Measurements from ENCODE around the gene PRCD. TPM values are rescaled to one million over a fixed set of nuclear protein-coding genes. Genes with fewer than 3 reads are reported as not detected.

Gene PRCD
- total and polyA plus RNA-seq, 2 donors (not counting 1 experiment from before 2014, with no cell fraction given) = 18.0 to 30.6 TPM

GRCh38 chr17:76547642-76548202 is 7.9 kb downstream of the PRCD start:
- no peaks in the 10 kb centered on the region for H3K9me3 Mint-ChIP-seq (ENCODE audit: insufficient read depth)
- no peak for ATAC-seq (ENCODE audit: low read depth)
- CTCF ChIA-PET = interaction anchor here (0.8 to 5.6 kb wide), 15 partner anchors 9 to 89 kb away, joined by 3 to 156 read pairs (median 12); no protein-coding TSS in a partner anchor

More at GRCh38 chr17:76547642-76548202, 7.9 kb downstream of the PRCD start:
- Histone ChIP-seq H3K27ac (ENCODE audit: low read length in 2 of 2) (no peak overlapping the region), H3K4me3 (ENCODE audit: control extremely low read depth in 1 of 5, extremely low read depth in 1 of 5, insufficient read depth in 1 of 5, low read depth in 2 of 5, low read length in 4 of 5) (no peak overlapping the region), H3K4me2 (replicated peaks; ENCODE audit: low read depth, low read length, poor library complexity, severe bottlenecking) (no peak overlapping the region), H4K20me1 (ENCODE audit: control insufficient read depth, insufficient read depth, low read length, poor library complexity, severe bottlenecking) (no peaks in the 10 kb centered on the region), H3K4me1 (ENCODE audit: control insufficient read depth in 2 of 2, insufficient read depth in 2 of 2, low read length in 2 of 2) (peaks cover 4 to 8% of the 10 kb centered on the region in 2 donors), H3K36me3 (replicated peaks in 1 of 2; ENCODE audit: control extremely low read depth in 1 of 2, control insufficient read depth in 1 of 2, extremely low read depth in 1 of 2, insufficient read depth in 2 of 2, low read length in 1 of 2) (peaks cover 0 to 3% of the 10 kb centered on the region in 2 experiments), H2AFZ (ENCODE audit: insufficient read depth, low read depth, low read length, poor library complexity, severe bottlenecking) (no peak overlapping the region), H3K27me3 (replicated peaks in 1 of 4; ENCODE audit: control extremely low read depth in 1 of 4, control insufficient read depth in 3 of 4, insufficient read depth in 4 of 4, low read length in 3 of 4) (peaks cover 0 to 7% (median 3%) of the 10 kb centered on the region in 4 experiments), H3K79me2 (ENCODE audit: control insufficient read depth, insufficient read depth, low read length) (no peaks in the 10 kb centered on the region), H3K9me3 (ENCODE audit: control extremely low read depth in 1 of 3, control insufficient read depth in 2 of 3, insufficient read depth in 1 of 3, low read length in 2 of 3) (no peaks in the 10 kb centered on the region), H3K9ac (ENCODE audit: low read length) (no peak overlapping the region)
- peaks cover 12% of the 10 kb centered on the region for H3K27me3 Mint-ChIP-seq
- no peak for TF ChIP-seq EZH2 (IDR thresholded peaks at IDR 0.05; ENCODE audit: borderline replicate concordance, insufficient read depth, low read depth, low read length, poor library complexity, severe bottlenecking)
- TF ChIP-seq CTCF (IDR thresholded peaks at IDR 0.05) = no peak
- intact Hi-C loops (cut with micrococcal nuclease) = loop anchor here (1.0 to 5.0 kb wide), 6 partner anchors 19 to 244 kb away; partner anchors contain the start of gene AANAT
- POLR2A ChIA-PET = interaction anchor here (1.2 kb wide), 1 partner anchor 10 kb away, joined by 3 read pairs; no protein-coding TSS in a partner anchor
- 91% methylated on average over 2 of the region's 2 CpGs for whole genome bisulfite sequencing (ENCODE audit: insufficient coverage)
- H3K27ac Mint-ChIP-seq = no peak overlapping the region
- H3K4me1 Mint-ChIP-seq = peaks cover 7% of the 10 kb centered on the region
- no peak for DNase-seq
- H3K4me3 Mint-ChIP-seq = no peak overlapping the region
